Activated naive CD4-positive, alpha-beta T cell treated with Interleukin-2 at 50 U/mL for 16 hours (primary cell): Measurements from ENCODE around the gene NOTCH2.
A peak's percentile ranks its signal among the peaks of the same experiment; 100 is the strongest.
"Not testable (repeated sequence)": the region's sequence is repeated elsewhere in the genome, so short reads cannot be mapped to it uniquely, and the experiment has no call there.

ENCODE experiments used
- DNase-seq: peaks from one replicate; pipeline ENCODE4 v3.0.0-alpha.2; 2020

NOTCH2 gene

GRCh38 chr1:120069067-120069919 lies at the start of gene NOTCH2:
Gene NOTCH2, minus strand, starts transcription at chr1:120069662. Its CDS starts 256 bp downstream, at chr1:120069406.
- peak; percentile 77 for DNase-seq

GRCh38 chr1:120117371-120118177 lies 48.1 kb upstream of the NOTCH2 start:
- DNase-seq: not testable (repeated sequence)

- DNase-seq: not testable (repeated sequence)
Measured at GRCh38 chr1:120116094-120116493, 46.6 kb upstream of the NOTCH2 start.

GRCh38 chr1:120113134-120113533 lies 43.7 kb upstream of the NOTCH2 start:
- DNase-seq: not testable (repeated sequence)

- DNase-seq: not testable (repeated sequence)
Measured at GRCh38 chr1:120112212-120112611, 42.8 kb upstream of the NOTCH2 start.

GRCh38 chr1:120111771-120112170 lies 42.3 kb upstream of the NOTCH2 start:
- DNase-seq: not testable (repeated sequence)

- not testable (repeated sequence) for DNase-seq
Measured at GRCh38 chr1:120111008-120111407, 41.5 kb upstream of the NOTCH2 start.

- not testable (repeated sequence) for DNase-seq
Measured at GRCh38 chr1:120109656-120110055, 40.2 kb upstream of the NOTCH2 start.

- not testable (repeated sequence) for DNase-seq
Measured at GRCh38 chr1:120109180-120109579, 39.7 kb upstream of the NOTCH2 start.

- not testable (repeated sequence) for DNase-seq
Measured at GRCh38 chr1:120105288-120105687, 35.8 kb upstream of the NOTCH2 start.

GRCh38 chr1:120103768-120104167 lies 34.3 kb upstream of the NOTCH2 start:
- not testable (repeated sequence) for DNase-seq

GRCh38 chr1:120101593-120101992 lies 32.1 kb upstream of the NOTCH2 start:
- not testable (repeated sequence) for DNase-seq

GRCh38 chr1:120100590-120100989 lies 31.1 kb upstream of the NOTCH2 start:
- not testable (repeated sequence) for DNase-seq

GRCh38 chr1:120098986-120099759 lies 29.7 kb upstream of the NOTCH2 start:
- not testable (repeated sequence) for DNase-seq

GRCh38 chr1:120096981-120097545 lies 27.6 kb upstream of the NOTCH2 start:
- not testable (repeated sequence) for DNase-seq

- DNase-seq: not testable (repeated sequence)
Measured at GRCh38 chr1:120093548-120094181, 24.2 kb upstream of the NOTCH2 start.

- not testable (repeated sequence) for DNase-seq
Measured at GRCh38 chr1:120092232-120093218, 23.1 kb upstream of the NOTCH2 start.

- DNase-seq: not testable (repeated sequence)
Measured at GRCh38 chr1:120090830-120091229, 21.4 kb upstream of the NOTCH2 start.

GRCh38 chr1:120087959-120088358 lies 18.5 kb upstream of the NOTCH2 start:
- DNase-seq: peak; percentile 58

GRCh38 chr1:120069920-120070214 lies 405 bp upstream of the NOTCH2 start:
- DNase-seq: not testable (repeated sequence)

- peak; percentile 47 for DNase-seq
Measured at GRCh38 chr1:120068683-120069066, 787 bp downstream of the NOTCH2 start.
